LoVo (cell line): ENCODE data around the gene RCAN3.
A peak's percentile ranks its signal among the peaks of the same experiment; 100 is the strongest.

Source experiments
- DNase-seq: peaks from one replicate; pipeline ENCODE4 v3.0.0-alpha.2; 2016; ENCODE audit warnings: low spot score

Gene RCAN3

DNA sequence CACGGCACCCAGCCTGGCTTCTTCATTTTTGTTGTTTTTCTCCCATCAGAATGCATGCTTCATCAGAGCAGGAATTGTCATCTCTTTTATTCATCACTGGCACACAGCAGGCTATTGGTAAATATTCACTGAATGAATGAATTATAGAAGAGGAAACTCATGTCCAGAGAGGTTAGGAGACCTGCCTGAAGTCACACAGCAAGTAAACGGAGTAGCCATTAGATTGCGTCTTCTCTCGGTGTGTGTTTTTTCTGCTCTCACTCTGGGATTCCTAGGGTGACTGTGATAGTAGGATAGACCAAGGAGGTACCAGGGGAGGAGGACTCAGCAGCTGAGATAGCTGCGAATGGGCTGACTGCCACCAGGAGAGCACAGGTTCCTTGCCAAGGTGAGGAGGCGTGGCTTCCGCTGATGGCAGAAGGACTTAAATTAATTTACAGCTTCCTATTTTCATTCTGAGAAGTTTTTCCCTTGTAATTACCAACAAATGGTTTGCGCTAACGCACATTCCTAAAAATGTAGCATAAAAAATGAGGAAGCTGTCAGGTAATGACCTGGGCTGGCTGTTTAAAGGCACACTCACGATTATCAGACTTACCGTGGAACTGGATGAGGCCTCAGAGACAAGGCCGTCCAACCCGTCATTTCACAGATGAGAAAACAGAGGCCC, 48.8 kb downstream of the RCAN3 start:
- no peak for DNase-seq

- DNase-seq, result no peak
Observed at GRCh38 chr1:24551960-24552571, 49.4 kb downstream of the RCAN3 start.

DNA sequence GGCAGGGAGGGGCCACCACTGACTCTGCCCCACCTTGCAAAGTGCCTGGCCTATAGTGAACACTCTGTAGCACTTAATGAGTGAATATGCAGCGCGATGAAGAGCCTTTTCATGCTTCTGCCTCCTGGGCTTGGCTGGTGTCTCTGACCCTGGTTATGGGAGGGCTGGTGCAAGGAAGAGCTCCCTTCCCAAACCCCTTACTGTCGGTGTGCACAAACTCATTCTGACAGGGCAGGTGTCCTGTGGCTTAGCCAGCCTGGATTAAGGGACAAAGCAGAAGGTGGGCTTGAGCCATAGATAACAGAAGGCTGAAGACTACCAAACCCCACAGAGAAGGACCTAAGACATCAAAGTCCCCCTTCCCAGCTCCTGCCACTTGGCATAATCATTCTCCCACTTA, 51.3 kb downstream of the RCAN3 start:
- DNase-seq, result no peak

DNA sequence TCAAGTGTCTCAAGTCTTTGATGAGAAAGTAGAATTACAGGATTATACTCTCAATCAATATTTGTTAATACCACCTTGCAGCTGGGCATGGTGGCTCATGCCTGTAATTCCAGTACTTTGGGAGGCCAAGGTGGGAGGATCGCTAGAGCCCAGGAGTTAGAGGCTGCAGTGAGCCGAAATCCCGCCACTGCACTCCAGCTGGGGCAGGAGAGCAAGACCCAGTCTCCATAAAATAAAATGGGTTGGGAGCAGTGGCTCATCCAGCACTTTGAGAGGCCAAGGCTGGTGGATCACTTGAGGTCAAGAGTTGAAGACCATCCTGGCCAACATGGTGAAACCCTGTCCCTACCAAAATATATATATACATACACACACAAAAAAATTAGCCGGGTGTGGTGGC, 52.1 kb downstream of the RCAN3 start:
- DNase-seq, result no peak

- DNase-seq, result peak; percentile 9
Observed at GRCh38 chr1:24555591-24556413, 53.2 kb downstream of the RCAN3 start, which contains the start of gene NCMAP. Gene NCMAP, plus strand, starts transcription at chr1:24556087. Its CDS starts 39,344 bp downstream, at chr1:24595431.

DNA sequence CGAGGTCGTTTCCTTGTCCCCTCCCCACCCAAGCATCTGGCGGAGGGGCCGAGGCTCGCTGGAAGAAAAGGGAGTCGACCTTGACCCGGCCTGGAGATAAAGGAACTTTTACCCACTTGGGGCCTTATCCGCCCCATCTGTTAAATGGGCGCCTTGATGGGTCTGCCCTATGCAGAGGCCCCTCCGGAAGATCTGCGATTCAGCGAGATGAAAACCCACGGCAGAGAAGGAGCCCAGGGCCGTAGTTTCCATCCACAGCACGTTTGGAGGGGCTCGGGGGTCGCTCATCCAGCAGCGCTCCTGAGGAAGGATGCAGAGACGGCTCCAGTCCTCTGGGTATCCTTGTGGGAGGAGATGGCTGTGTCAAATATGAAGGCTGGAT, 53.8 kb downstream of the RCAN3 start:
- DNase-seq, result no peak

DNA sequence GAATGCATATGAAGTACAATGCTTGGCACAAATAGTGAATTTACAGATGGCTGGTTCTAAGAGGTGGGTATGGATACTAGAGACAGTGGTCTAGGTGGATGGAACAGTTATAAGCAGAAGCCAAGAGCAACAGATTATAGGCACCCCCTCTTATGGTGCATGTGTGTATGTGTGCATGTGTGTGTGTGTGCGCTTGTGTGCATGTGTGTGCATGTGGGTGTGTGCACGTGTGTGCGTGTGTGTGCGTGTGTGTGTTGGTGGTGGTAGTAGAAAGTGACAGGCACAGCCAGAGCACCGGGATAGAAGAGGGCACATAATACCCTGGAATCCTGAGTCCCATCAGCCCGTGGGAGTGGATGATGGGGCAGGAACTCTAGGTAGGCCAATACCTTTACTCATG, 54.6 kb downstream of the RCAN3 start:
- no peak for DNase-seq

GRCh38 chr1:24557711-24558131, 55.1 kb downstream of the RCAN3 start:
- no peak for DNase-seq

DNA sequence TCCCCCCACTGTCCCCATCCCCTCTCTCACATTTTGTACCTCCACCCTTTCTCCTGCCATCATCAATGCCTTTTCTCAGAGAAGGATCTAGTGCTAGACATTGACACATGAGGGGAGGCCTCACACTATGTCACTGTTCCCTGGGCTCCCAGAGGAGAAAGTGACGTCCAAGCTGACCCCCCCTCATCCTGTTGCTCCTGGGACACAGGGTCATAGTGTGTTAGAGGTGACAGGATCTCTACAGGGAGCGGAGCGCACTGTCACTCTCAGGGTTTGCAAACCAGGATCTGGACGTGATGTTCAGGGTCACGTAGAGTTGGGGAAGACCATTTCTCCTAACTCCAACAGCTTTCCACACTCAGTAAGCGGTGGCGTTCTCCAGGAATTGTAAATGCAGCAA, 55.8 kb downstream of the RCAN3 start:
- no peak for DNase-seq

DNA sequence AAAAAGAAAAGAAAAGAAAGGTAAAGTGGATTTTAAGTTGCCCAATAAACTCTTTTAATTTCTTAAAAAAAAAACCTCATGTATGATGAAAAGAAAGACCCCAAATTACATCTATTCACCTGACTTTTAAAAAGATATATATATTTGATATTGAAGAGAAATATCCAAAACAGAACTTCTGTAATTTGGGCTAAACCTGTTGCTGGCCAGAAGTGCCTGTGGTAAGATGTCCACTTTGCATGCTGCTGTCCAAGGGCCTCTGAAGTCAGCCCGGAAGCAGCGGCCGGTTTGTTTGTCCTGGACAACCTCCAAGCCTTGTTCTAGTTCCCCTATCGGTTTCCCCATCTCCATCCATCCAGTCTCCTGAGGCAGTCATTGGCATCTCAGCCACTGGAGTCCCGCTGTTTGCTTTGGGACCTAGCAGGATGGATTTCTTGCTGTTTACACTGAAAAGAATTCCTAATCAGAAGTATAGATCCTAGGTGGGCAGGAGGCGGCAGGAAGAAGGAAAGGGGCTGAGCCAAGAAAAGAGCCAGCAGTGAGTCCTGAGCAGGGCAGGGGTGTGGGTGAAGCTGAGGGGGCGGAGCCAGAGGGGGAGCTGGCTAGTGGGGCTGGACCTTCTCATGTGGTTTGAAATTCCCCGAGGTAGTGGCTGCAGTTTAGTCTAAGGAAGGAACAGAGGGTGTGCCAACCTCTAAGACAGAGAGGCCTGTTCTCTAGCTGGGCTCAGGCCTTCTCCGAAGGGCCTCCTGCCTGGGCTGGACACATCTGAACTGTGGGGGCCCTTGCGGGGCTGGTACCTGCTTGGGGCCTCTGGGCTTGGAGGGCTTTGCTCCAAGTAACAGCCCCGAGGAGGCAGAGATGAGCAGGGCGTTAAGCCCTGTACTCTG, 56.5 kb downstream of the RCAN3 start:
- peak; percentile 11 for DNase-seq

- no peak for DNase-seq
Observed at GRCh38 chr1:24560361-24560760, 57.7 kb downstream of the RCAN3 start.

DNA sequence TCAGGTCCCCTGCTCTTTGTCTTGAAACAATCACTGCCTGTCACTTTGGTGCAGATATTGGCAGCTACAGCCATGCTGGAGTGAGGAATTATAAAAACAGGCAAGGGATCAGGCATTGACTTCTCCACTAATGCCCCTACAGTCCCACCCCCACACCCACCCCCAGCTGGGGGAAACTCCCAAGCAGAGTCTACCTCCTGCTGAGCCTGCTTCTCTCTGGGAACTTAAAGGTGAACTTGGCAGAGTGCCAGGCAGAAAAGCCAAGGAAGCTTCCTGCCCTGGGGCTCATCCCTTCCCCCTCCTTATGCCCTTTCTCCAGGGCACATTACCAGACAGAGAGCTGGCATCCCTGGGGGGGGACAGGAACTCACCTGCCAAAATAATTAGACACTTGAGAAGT, 60.0 kb downstream of the RCAN3 start:
- DNase-seq, result peak; percentile 37

DNA sequence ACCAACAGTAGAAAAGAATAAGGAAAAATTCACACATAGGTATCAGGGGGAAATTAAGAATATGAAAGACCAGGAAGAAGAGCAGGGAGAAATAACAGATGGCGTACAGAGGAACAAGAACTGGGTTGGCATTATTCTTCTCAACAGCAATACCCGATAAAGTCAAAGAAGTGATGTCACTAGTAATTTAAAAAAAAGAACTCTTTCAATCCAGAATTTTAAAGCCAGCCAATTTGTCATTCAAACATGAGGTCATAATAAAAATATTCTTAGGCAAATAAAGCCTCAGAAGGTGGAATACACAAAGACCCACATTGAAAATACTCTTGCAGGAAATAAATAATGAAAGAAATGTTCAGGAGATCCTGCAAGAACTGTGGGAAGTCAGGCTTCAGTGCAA, 62.1 kb downstream of the RCAN3 start:
- no peak for DNase-seq

DNA sequence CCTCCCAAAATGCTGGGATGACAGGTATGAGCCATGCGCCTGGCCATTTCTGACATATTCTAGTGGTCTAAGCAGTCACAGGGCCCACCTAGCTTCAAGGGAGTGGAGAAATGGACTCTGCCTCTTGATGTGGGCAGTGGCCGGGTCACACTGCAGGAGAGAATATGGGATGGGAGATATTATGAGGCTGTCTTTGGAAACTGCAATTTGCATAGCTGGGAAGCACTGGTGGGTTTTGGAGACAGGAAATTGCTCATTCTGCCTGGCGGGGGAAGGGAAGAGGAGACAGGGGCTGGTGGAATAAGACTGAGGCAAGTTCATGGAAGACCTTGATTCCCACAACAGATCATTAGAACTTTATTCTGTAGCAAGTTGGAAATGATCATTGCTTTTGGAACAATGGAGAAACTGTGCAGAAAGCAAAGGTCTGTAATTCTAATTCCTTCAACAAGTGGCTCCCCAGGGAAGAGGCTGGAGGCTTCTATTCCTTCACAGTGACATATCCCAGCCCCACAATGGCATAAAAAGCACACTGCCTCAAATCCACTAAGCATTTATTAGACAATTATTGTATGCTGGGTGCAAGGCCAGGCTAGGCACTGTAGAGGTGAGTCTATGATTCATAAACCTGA, 63.7 kb downstream of the RCAN3 start:
- no peak for DNase-seq

GRCh38 chr1:24567792-24568388, 65.3 kb downstream of the RCAN3 start:
- no peak for DNase-seq

DNA sequence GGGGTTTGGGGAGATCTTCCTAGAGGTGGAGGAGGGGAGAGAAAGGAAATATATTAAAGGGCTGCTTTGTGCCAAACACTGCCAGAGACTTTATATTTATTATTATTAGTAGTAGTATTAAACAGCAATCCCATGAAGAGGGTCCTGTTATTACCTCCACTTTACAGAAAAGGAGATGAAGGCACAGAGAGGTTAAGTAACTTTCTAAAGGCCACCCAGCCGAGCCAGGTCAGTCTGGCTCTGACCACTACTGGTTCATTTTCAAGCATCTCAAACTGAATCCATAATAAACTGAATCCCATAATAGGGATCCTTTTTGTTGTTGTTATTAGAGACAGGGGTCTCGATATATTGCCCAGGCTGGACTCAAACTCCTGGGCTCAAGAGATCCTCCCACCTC, 65.8 kb downstream of the RCAN3 start:
- DNase-seq, result no peak

- no peak for DNase-seq
Observed at GRCh38 chr1:24570265-24571125, 67.9 kb downstream of the RCAN3 start.

- DNase-seq, result no peak
Observed at GRCh38 chr1:24572301-24572700, 69.7 kb downstream of the RCAN3 start.

- no peak for DNase-seq
Observed at GRCh38 chr1:24575905-24576587, 73.4 kb downstream of the RCAN3 start.

DNA sequence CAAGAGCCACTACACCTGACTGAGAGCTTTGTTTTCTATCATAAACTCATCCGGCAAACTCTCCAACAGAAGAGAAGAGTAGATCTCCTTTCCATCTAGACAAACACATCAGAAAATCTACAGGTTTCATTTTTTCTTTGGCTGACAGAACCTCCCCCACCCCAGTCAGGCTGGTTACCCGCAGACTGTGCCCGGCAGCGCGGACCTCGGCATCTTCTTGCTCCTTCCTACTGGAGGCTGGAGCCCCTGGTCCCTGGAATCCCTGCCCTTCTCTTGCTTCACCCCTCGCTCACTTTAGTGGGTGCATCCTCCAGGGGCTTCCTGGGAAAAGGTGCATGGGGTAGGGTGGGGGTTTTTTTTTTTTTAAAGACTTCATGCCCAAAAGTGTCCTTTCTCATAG, 76.2 kb downstream of the RCAN3 start:
- DNase-seq, result no peak
